HG02973 (cell line): Measurements from ENCODE around the gene IGFN1.
"Not testable (repeated sequence)": the region's sequence is repeated elsewhere in the genome, so short reads cannot be mapped to it uniquely, and the experiment has no call there.

Experiments
- ATAC-seq: cut with Tn5 transposase; IDR thresholded peaks from one replicate; pipeline ENCODE4 v1.9.1; 2021; ENCODE audit warnings: moderate library complexity; ENCODE audit not compliant: unreplicated experiment

Gene IGFN1

GRCh38 chr1:201239646-201240045 is 49.0 kb downstream of the IGFN1 start:
- not testable (repeated sequence) for ATAC-seq

- no peak for ATAC-seq
These were observed 49.5 kb downstream of the IGFN1 start for GRCh38 chr1:201240171-201240570.

- no peak for ATAC-seq
These were observed 51.1 kb downstream of the IGFN1 start for GRCh38 chr1:201241736-201242135.

GRCh38 chr1:201245082-201245481 is 54.5 kb downstream of the IGFN1 start:
- ATAC-seq = no peak

- no peak for ATAC-seq
These were observed 58.3 kb downstream of the IGFN1 start for GRCh38 chr1:201248721-201249559.

GRCh38 chr1:201250326-201251011 is 59.8 kb downstream of the IGFN1 start:
- ATAC-seq = no peak

GRCh38 chr1:201251411-201251810 is 60.8 kb downstream of the IGFN1 start:
- no peak for ATAC-seq

- ATAC-seq = no peak
These were observed 61.3 kb downstream of the IGFN1 start for GRCh38 chr1:201251851-201252430.

- ATAC-seq = no peak
These were observed 62.3 kb downstream of the IGFN1 start for GRCh38 chr1:201252944-201253371.

GRCh38 chr1:201253411-201253810 is 62.8 kb downstream of the IGFN1 start:
- ATAC-seq = no peak

- ATAC-seq = no peak
These were observed 63.4 kb downstream of the IGFN1 start for GRCh38 chr1:201253906-201254624.

- ATAC-seq = no peak
These were observed 64.2 kb downstream of the IGFN1 start for GRCh38 chr1:201254625-201255478.

GRCh38 chr1:201255479-201256362 is 65.1 kb downstream of the IGFN1 start:
- ATAC-seq = no peak

GRCh38 chr1:201258132-201258531 is 67.5 kb downstream of the IGFN1 start:
- not testable (repeated sequence) for ATAC-seq

GRCh38 chr1:201258763-201259230 is 68.2 kb downstream of the IGFN1 start:
- ATAC-seq = no peak

GRCh38 chr1:201259476-201260235 is 69.0 kb downstream of the IGFN1 start:
- no peak for ATAC-seq

- ATAC-seq = no peak
These were observed 69.6 kb downstream of the IGFN1 start for GRCh38 chr1:201260236-201260590.

- ATAC-seq = no peak
These were observed 70.2 kb downstream of the IGFN1 start for GRCh38 chr1:201260648-201261311.
